ENCODE data around the gene CLDN10. TPM values are rescaled to one million over a fixed set of nuclear protein-coding genes. Genes with fewer than 3 reads are reported as not detected.

CLDN10 gene
- total and polyA plus RNA-seq, 12 donors, result 0.21 to 0.72 (median 0.28) TPM; not detected in 4

DNA sequence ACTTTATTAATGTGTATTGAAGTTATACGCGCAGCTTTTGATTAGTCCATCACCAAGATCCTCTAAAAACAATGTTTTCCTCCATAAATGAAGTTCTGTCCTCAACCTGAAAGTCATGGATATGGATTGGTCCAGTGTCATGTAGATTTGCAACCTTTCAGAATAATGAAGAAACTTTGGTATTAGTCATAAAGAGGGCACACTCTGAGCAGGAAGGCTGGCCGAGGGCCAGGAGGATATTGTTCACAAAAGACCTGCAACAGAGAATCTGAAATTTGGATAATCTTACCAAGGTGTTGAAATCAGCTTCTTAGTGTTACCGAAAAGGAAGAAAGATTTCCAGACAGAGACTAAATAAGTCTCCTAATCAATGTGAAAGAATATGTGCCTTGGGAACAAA is 20.7 kb downstream of the CLDN10 start:
- intact Hi-C loops (cut with DNase I), result no loop called here
- Histone ChIP-seq H3K36me3 (peaks cover 0 to 7% (median 0%) of the 10 kb centered on the region in 9 donors), H3K27ac (no peak overlapping the region), H3K4me3 (no peak overlapping the region), H3K9me3 (no peaks in the 10 kb centered on the region), H3K27me3 (no peaks in the 10 kb centered on the region), H3K4me1 (no peaks in the 10 kb centered on the region)
- DNase-seq, result no peak
- ATAC-seq, result no peak
- TF ChIP-seq CTCF (IDR thresholded peaks at IDR 0.05), result no peak
- WGBS, 2 donors, result 87 to 90% methylated on average over 4 of the region's 4 CpGs

DNA sequence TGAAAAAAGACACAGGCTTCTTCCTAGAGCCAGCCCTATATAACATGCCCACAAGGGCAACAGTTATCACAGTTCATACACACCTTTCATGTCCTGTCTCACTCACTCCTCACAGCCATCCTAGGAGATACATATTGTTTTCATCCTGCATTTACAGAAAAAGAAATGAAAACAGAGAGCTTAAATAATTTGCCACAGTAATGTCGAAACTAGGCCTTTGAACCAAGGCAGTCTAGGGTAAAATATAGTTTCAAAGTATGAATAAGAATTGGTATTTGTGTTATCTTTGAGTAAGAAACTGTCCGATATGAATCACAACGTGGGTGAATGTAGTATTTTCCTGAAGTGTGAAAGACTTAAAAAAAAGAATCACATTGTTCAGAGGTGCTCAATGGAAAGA is 26.8 kb downstream of the CLDN10 start:
- ATAC-seq (no peak), DNase-seq (no peak)
- 86 to 96% methylated on average over 3 of the region's 3 CpGs for WGBS, 2 donors
- intact Hi-C loops (cut with DNase I), result no loop called here
- TF ChIP-seq CTCF (IDR thresholded peaks at IDR 0.05), result no peak
- Histone ChIP-seq H3K36me3 (peaks cover 0 to 53% (median 0%) of the 10 kb centered on the region in 9 donors), H3K9me3 (no peaks in the 10 kb centered on the region), H3K4me3 (no peak overlapping the region), H3K4me1 (no peaks in the 10 kb centered on the region), H3K27me3 (no peaks in the 10 kb centered on the region), H3K27ac (no peak overlapping the region)

DNA sequence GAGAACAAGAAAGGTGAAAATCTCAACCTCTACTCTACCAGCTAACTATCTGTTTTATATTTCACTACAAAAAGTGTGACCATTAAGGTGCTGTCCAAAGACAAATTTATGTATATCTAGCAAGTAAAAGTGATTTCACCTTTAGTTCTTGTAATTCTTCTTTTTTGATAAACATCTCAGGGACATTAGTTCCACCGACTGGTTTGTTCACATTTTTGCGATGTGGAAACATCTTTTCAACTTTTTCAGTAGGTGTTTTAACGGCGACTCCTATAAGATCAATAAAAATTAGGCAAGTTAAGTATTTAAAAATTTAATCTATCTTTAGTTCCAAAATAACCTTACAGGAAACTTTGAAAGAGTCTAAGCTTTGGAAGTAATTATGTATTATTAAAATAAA is 33.3 kb downstream of the CLDN10 start:
- Histone ChIP-seq H3K27me3 (no peaks in the 10 kb centered on the region), H3K4me1 (no peaks in the 10 kb centered on the region), H3K27ac (no peak overlapping the region), H3K9me3 (no peaks in the 10 kb centered on the region), H3K4me3 (no peak overlapping the region), H3K36me3 (peaks cover 0 to 79% (median 0%) of the 10 kb centered on the region in 9 donors)
- ATAC-seq, result no peak
- intact Hi-C loops (cut with DNase I), result no loop called here
- DNase-seq, result no peak
- TF ChIP-seq CTCF (IDR thresholded peaks at IDR 0.05), result no peak
- WGBS, 2 donors, result 97 to 98% methylated on average over 4 of the region's 4 CpGs

DNA sequence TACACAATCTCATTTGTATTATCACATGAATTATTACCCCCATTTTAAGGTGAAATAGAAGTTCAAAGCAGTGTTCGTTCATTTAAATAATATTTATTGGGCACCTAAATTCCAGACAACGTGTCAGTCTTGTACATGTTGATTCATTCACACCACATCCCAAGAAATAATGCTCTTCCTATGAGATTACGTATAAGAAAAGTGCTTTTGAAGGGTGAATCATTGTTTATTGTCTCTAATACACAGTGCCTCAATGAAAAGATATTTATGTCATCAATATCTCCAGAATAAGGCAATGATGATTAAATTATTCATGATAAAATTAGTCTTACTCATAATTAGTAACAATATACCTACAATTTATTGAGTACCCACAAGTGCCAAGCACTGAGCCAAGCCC is 35.6 kb downstream of the CLDN10 start:
- DNase-seq (no peak), ATAC-seq (no peak)
- Histone ChIP-seq H3K27me3 (no peaks in the 10 kb centered on the region), H3K4me3 (no peak overlapping the region), H3K36me3 (peaks cover 0 to 56% (median 0%) of the 10 kb centered on the region in 9 donors), H3K27ac (no peak overlapping the region), H3K9me3 (no peaks in the 10 kb centered on the region), H3K4me1 (no peaks in the 10 kb centered on the region)
- intact Hi-C loops (cut with DNase I), result no loop called here
- WGBS, 2 donors, result 91 to 95% methylated on average over 3 of the region's 3 CpGs
- no peak for TF ChIP-seq CTCF (IDR thresholded peaks at IDR 0.05)

All from heart right ventricle (tissue), 16 donors.